ENCODE results near the gene ACADS.

Gene ACADS

GRCh38 chr12:120684523-120684932 lies 41.1 kb upstream of the ACADS start:
- WGBS (ENCODE audit: extremely low coverage, insufficient coverage, insufficient read length) = no CpG with 5 or more reads among the region's 8 CpGs
- peaks cover 14% of the 10 kb centered on the region for H3K79me1 ChIP-seq (ENCODE audit: low read length)
- H3K4me1 ChIP-seq (ENCODE audit: control insufficient read depth in 1 of 2, insufficient read depth in 2 of 2, low read length in 2 of 2) = peaks cover 13 to 16% of the 10 kb centered on the region in 2 experiments
- no peak overlapping the region for H3K23ac ChIP-seq (ENCODE audit: low read length)
- H4K91ac ChIP-seq (ENCODE audit: low read depth, low read length) = no peak overlapping the region
- no peak overlapping the region for H3K4me2 ChIP-seq (ENCODE audit: low read length)
- no peaks in the 10 kb centered on the region for H3K9me3 ChIP-seq (ENCODE audit: insufficient read depth, low read depth, low read length)
- H2AFZ ChIP-seq (ENCODE audit: insufficient read depth, low read length, poor library complexity) = no peak overlapping the region
- no peak overlapping the region for H2BK120ac ChIP-seq (ENCODE audit: insufficient read depth, low read length, poor library complexity)
- no peaks in the 10 kb centered on the region for H3K27me3 ChIP-seq (ENCODE audit: insufficient read depth, low read length)
- no peak overlapping the region for H3K14ac ChIP-seq (ENCODE audit: low read length)
- no peak overlapping the region for H3K9ac ChIP-seq (ENCODE audit: low read length)
- no peak overlapping the region for H3K4me3 ChIP-seq (ENCODE audit: low read depth, low read length)
- H2BK5ac ChIP-seq (ENCODE audit: low read depth, low read length, poor library complexity) = no peak overlapping the region
- peak; percentile 52 to 84 for DNase-seq
- no peak overlapping the region for H2AK5ac ChIP-seq (ENCODE audit: low read length)
- H3K36me3 ChIP-seq (ENCODE audit: control insufficient read depth in 1 of 2, insufficient read depth in 2 of 2, low read length in 2 of 2) = no peaks in the 10 kb centered on the region
- no peak overlapping the region for H2BK12ac ChIP-seq (ENCODE audit: low read length)
- no peak overlapping the region for H3K27ac ChIP-seq (ENCODE audit: low read depth, low read length)
- peaks cover 17% of the 10 kb centered on the region for H3K79me2 ChIP-seq (ENCODE audit: control insufficient read depth, insufficient read depth, low read length, poor library complexity)
- H4K8ac ChIP-seq (ENCODE audit: low read depth, low read length) = no peak overlapping the region
- H4K12ac ChIP-seq (ENCODE audit: low read depth, low read length) = no peak overlapping the region
- no peak overlapping the region for H3K18ac ChIP-seq (ENCODE audit: low read length)
- no peak overlapping the region for H3K4ac ChIP-seq (ENCODE audit: low read depth, low read length)

GRCh38 chr12:120685522-120685921 lies 40.1 kb upstream of the ACADS start:
- H3K36me3 ChIP-seq (ENCODE audit: control insufficient read depth in 1 of 2, insufficient read depth in 2 of 2, low read length in 2 of 2) = no peaks in the 10 kb centered on the region
- H2BK12ac ChIP-seq (ENCODE audit: low read length) = no peak overlapping the region
- no peak overlapping the region for H3K18ac ChIP-seq (ENCODE audit: low read length)
- H3K4ac ChIP-seq (ENCODE audit: low read depth, low read length) = no peak overlapping the region
- no peak overlapping the region for H3K9ac ChIP-seq (ENCODE audit: low read length)
- H4K12ac ChIP-seq (ENCODE audit: low read depth, low read length) = no peak overlapping the region
- H3K79me2 ChIP-seq (ENCODE audit: control insufficient read depth, insufficient read depth, low read length, poor library complexity) = peaks cover 18% of the 10 kb centered on the region
- H3K4me1 ChIP-seq (ENCODE audit: control insufficient read depth in 1 of 2, insufficient read depth in 2 of 2, low read length in 2 of 2) = peaks cover 13 to 16% of the 10 kb centered on the region in 2 experiments
- no peak overlapping the region for H3K23ac ChIP-seq (ENCODE audit: low read length)
- no peaks in the 10 kb centered on the region for H3K9me3 ChIP-seq (ENCODE audit: insufficient read depth, low read depth, low read length)
- no peak overlapping the region for H2BK5ac ChIP-seq (ENCODE audit: low read depth, low read length, poor library complexity)
- H2BK120ac ChIP-seq (ENCODE audit: insufficient read depth, low read length, poor library complexity) = no peak overlapping the region
- H4K91ac ChIP-seq (ENCODE audit: low read depth, low read length) = no peak overlapping the region
- no peak overlapping the region for H3K14ac ChIP-seq (ENCODE audit: low read length)
- H3K27me3 ChIP-seq (ENCODE audit: insufficient read depth, low read length) = no peaks in the 10 kb centered on the region
- H3K4me2 ChIP-seq (ENCODE audit: low read length) = no peak overlapping the region
- H3K79me1 ChIP-seq (ENCODE audit: low read length) = peaks cover 14% of the 10 kb centered on the region
- H3K4me3 ChIP-seq (ENCODE audit: low read depth, low read length) = no peak overlapping the region
- H2AK5ac ChIP-seq (ENCODE audit: low read length) = no peak overlapping the region
- DNase-seq = no peak
- WGBS (ENCODE audit: extremely low coverage, insufficient coverage, insufficient read length) = no CpG with 5 or more reads among the region's 3 CpGs
- H4K8ac ChIP-seq (ENCODE audit: low read depth, low read length) = peak overlapping the region; percentile 47
- no peak overlapping the region for H2AFZ ChIP-seq (ENCODE audit: insufficient read depth, low read length, poor library complexity)
- H3K27ac ChIP-seq (ENCODE audit: low read depth, low read length) = no peak overlapping the region

- peak overlapping the region; percentile 75 for H3K14ac ChIP-seq (ENCODE audit: low read length)
- H4K12ac ChIP-seq (ENCODE audit: low read depth, low read length) = peak overlapping the region; percentile 72
- peak overlapping the region; percentile 57 for H3K4ac ChIP-seq (ENCODE audit: low read depth, low read length)
- H3K36me3 ChIP-seq (ENCODE audit: control insufficient read depth in 1 of 2, insufficient read depth in 2 of 2, low read length in 2 of 2) = no peaks in the 10 kb centered on the region
- DNase-seq = peak; percentile 99 to 100
- peak overlapping the region; percentile 83 for H3K27ac ChIP-seq (ENCODE audit: low read depth, low read length)
- H2AK5ac ChIP-seq (ENCODE audit: low read length) = no peak overlapping the region
- H3K23ac ChIP-seq (ENCODE audit: low read length) = no peak overlapping the region
- H3K9ac ChIP-seq (ENCODE audit: low read length) = peak overlapping the region; percentile 90
- peak overlapping the region; percentile 83 for H3K4me2 ChIP-seq (ENCODE audit: low read length)
- H3K4me1 ChIP-seq (ENCODE audit: control insufficient read depth in 1 of 2, insufficient read depth in 2 of 2, low read length in 2 of 2) = peaks cover 13 to 16% of the 10 kb centered on the region in 2 experiments
- H4K91ac ChIP-seq (ENCODE audit: low read depth, low read length) = peak overlapping the region; percentile 79
- no peaks in the 10 kb centered on the region for H3K9me3 ChIP-seq (ENCODE audit: insufficient read depth, low read depth, low read length)
- no peaks in the 10 kb centered on the region for H3K27me3 ChIP-seq (ENCODE audit: insufficient read depth, low read length)
- peak overlapping the region; percentile 78 for H2BK5ac ChIP-seq (ENCODE audit: low read depth, low read length, poor library complexity)
- no CpG with 5 or more reads among the region's 46 CpGs for WGBS (ENCODE audit: extremely low coverage, insufficient coverage, insufficient read length)
- peak overlapping the region; percentile 29 for H2BK12ac ChIP-seq (ENCODE audit: low read length)
- H4K8ac ChIP-seq (ENCODE audit: low read depth, low read length) = peak overlapping the region; percentile 89
- H2BK120ac ChIP-seq (ENCODE audit: insufficient read depth, low read length, poor library complexity) = peak overlapping the region; percentile 85
- H3K18ac ChIP-seq (ENCODE audit: low read length) = peak overlapping the region; percentile 90
- H3K79me2 ChIP-seq (ENCODE audit: control insufficient read depth, insufficient read depth, low read length, poor library complexity) = peaks cover 22% of the 10 kb centered on the region
- H3K79me1 ChIP-seq (ENCODE audit: low read length) = peaks cover 14% of the 10 kb centered on the region
- H3K4me3 ChIP-seq (ENCODE audit: low read depth, low read length) = peak overlapping the region; percentile 81
- H2AFZ ChIP-seq (ENCODE audit: insufficient read depth, low read length, poor library complexity) = peak overlapping the region; percentile 77
Observed at GRCh38 chr12:120686151-120686689, 39.4 kb upstream of the ACADS start.

GRCh38 chr12:120686690-120687577 lies 38.7 kb upstream of the ACADS start, which contains the start of gene MLEC:
Gene MLEC, plus strand, starts transcription at chr12:120687149. Its CDS starts 148 bp downstream, at chr12:120687297.
- Histone ChIP-seq H3K9ac (ENCODE audit: low read length) (peak within 1 kb of the TSS; percentile 90), H3K4me1 (ENCODE audit: control insufficient read depth in 1 of 2, insufficient read depth in 2 of 2, low read length in 2 of 2) (peaks cover 13 to 16% of the 10 kb centered on the region in 2 experiments), H4K12ac (ENCODE audit: low read depth, low read length) (peak within 1 kb of the TSS; percentile 72), H2AFZ (ENCODE audit: insufficient read depth, low read length, poor library complexity) (peak within 1 kb of the TSS; percentile 77), H3K79me2 (ENCODE audit: control insufficient read depth, insufficient read depth, low read length, poor library complexity) (peaks cover 22% of the 10 kb centered on the region), H3K18ac (ENCODE audit: low read length) (peak within 1 kb of the TSS; percentile 90), H2BK12ac (ENCODE audit: low read length) (peak within 1 kb of the TSS; percentile 29), H3K27ac (ENCODE audit: low read depth, low read length) (peak within 1 kb of the TSS; percentile 83), H3K4ac (ENCODE audit: low read depth, low read length) (peak within 1 kb of the TSS; percentile 83), H3K27me3 (ENCODE audit: insufficient read depth, low read length) (no peaks in the 10 kb centered on the region), H3K4me2 (ENCODE audit: low read length) (peak within 1 kb of the TSS; percentile 92), H3K4me3 (ENCODE audit: low read depth, low read length) (peak within 1 kb of the TSS; percentile 96), H3K79me1 (ENCODE audit: low read length) (peaks cover 14% of the 10 kb centered on the region), H2BK5ac (ENCODE audit: low read depth, low read length, poor library complexity) (peak within 1 kb of the TSS; percentile 82), H2AK5ac (ENCODE audit: low read length) (peak within 1 kb of the TSS; percentile 63), H2BK120ac (ENCODE audit: insufficient read depth, low read length, poor library complexity) (peak within 1 kb of the TSS; percentile 85), H3K14ac (ENCODE audit: low read length) (peak within 1 kb of the TSS; percentile 89), H3K23ac (ENCODE audit: low read length) (no peak within 1 kb of the TSS), H4K8ac (ENCODE audit: low read depth, low read length) (peak within 1 kb of the TSS; percentile 89), H3K9me3 (ENCODE audit: insufficient read depth, low read depth, low read length) (no peaks in the 10 kb centered on the region), H4K91ac (ENCODE audit: low read depth, low read length) (peak within 1 kb of the TSS; percentile 79), H3K36me3 (ENCODE audit: control insufficient read depth in 1 of 2, insufficient read depth in 2 of 2, low read length in 2 of 2) (no peaks in the 10 kb centered on the region)
- DNase-seq = peak; percentile 96 to 98
- WGBS (ENCODE audit: extremely low coverage, insufficient coverage, insufficient read length) = no CpG with 5 or more reads among the region's 84 CpGs

Data from trophoblast cell (in vitro differentiated cells and primary cell).